Neural cell (in vitro differentiated cells): ENCODE results near the gene RASGRP1.

Experiments
- CTCF ChIP-seq: fragments of 450-650 bp; IDR thresholded peaks from 2 replicates; pipeline ENCODE4 v1.5.1; 2014; ENCODE audit warnings: antibody characterized with exemption, mild to moderate bottlenecking, moderate library complexity; ENCODE audit not compliant: poor library complexity, severe bottlenecking
- EP300 ChIP-seq: fragments of 450-650 bp; conservative IDR thresholded peaks from 2 replicates; pipeline ENCODE4 v1.6.1; 2014; ENCODE audit warnings: antibody characterized with exemption, mild to moderate bottlenecking, moderate library complexity; ENCODE audit not compliant: poor library complexity, severe bottlenecking
- EZH2 ChIP-seq: fragments of 200-600, 300-800 bp; shearing (Covaris generic), sonication (generic); IDR thresholded peaks from 2 replicates; pipeline ENCODE4 v1.6.1; 2014; ENCODE audit warnings: antibody characterized with exemption, low read length, borderline replicate concordance, mild to moderate bottlenecking; ENCODE audit not compliant: insufficient read depth, poor library complexity, severe bottlenecking
- POLR2AphosphoS5 ChIP-seq: IDR thresholded peaks from 2 replicates; pipeline ENCODE4 v1.6.1; 2012
- REST ChIP-seq: IDR thresholded peaks from 2 replicates; pipeline ENCODE4 v1.6.1; 2012; ENCODE audit warnings: borderline replicate concordance
- TAF1 ChIP-seq: IDR thresholded peaks from 2 replicates; pipeline ENCODE4 v1.6.1; 2012; ENCODE audit warnings: low read depth

- no peak for TF ChIP-seq CTCF
- TF ChIP-seq EP300: no peak
- TF ChIP-seq TAF1: no peak
- no peak for TF ChIP-seq EZH2
- no peak for TF ChIP-seq POLR2AphosphoS5
- no peak for TF ChIP-seq REST
These were observed 77.7 kb downstream of the RASGRP1 start for GRCh38 chr15:38486936-38487335.
